Nephron progenitor cell (in vitro differentiated cells): ENCODE data around the gene CDH4.

Source experiments
- DNase-seq: peaks from one replicate; pipeline ENCODE4 v3.0.0; 2021
- H3K27ac Mint-ChIP-seq: 2 replicates; pipeline ENCODE4 v1.8.0; 2021; ENCODE audit warnings: mild to moderate bottlenecking, moderate library complexity, mixed read lengths
- H3K27me3 Mint-ChIP-seq: 2 replicates; pipeline ENCODE4 v1.8.0; 2021; ENCODE audit warnings: mild to moderate bottlenecking, low read depth, mixed read lengths; ENCODE audit not compliant: poor library complexity
- H3K36me3 Mint-ChIP-seq: 2 replicates; pipeline ENCODE4 v1.8.0; 2021; ENCODE audit warnings: low read depth, mixed read lengths
- H3K4me1 Mint-ChIP-seq: 2 replicates; pipeline ENCODE4 v1.8.0; 2021; ENCODE audit warnings: mixed read lengths
- H3K4me3 Mint-ChIP-seq: 2 replicates; pipeline ENCODE4 v1.8.0; 2021; ENCODE audit warnings: mild to moderate bottlenecking, moderate library complexity, mixed read lengths
- H3K9me3 Mint-ChIP-seq: 2 replicates; pipeline ENCODE4 v1.8.0; 2021; ENCODE audit warnings: mild to moderate bottlenecking, moderate library complexity, mixed read lengths
- CTCF ChIP-seq: fragments of 200-600 bp; sonication (generic); IDR thresholded peaks from 2 replicates; pipeline ENCODE4 v1.5.0; 2021; ENCODE audit warnings: antibody characterized with exemption

CDH4 gene

GRCh38 chr20:61601361-61601760, 349.3 kb downstream of the CDH4 start:
- Mint-ChIP-seq H3K36me3 (no peaks in the 10 kb centered on the region), H3K27me3 (peaks cover 3% of the 10 kb centered on the region), H3K4me1 (peaks cover 13% of the 10 kb centered on the region), H3K9me3 (peaks cover 27% of the 10 kb centered on the region), H3K27ac (no peak overlapping the region), H3K4me3 (no peak overlapping the region)
- no peak for DNase-seq
- TF ChIP-seq CTCF, result no peak

GRCh38 chr20:61601853-61602252, 349.8 kb downstream of the CDH4 start:
- TF ChIP-seq CTCF, result no peak
- Mint-ChIP-seq H3K9me3 (peaks cover 23% of the 10 kb centered on the region), H3K36me3 (no peaks in the 10 kb centered on the region), H3K27ac (no peak overlapping the region), H3K27me3 (peaks cover 3% of the 10 kb centered on the region), H3K4me3 (no peak overlapping the region), H3K4me1 (peaks cover 13% of the 10 kb centered on the region)
- DNase-seq, result no peak

GRCh38 chr20:61603715-61604114, 351.7 kb downstream of the CDH4 start:
- Mint-ChIP-seq H3K9me3 (peaks cover 18% of the 10 kb centered on the region), H3K27me3 (peaks cover 3% of the 10 kb centered on the region), H3K36me3 (no peaks in the 10 kb centered on the region), H3K27ac (no peak overlapping the region), H3K4me1 (peaks cover 13% of the 10 kb centered on the region), H3K4me3 (no peak overlapping the region)
- DNase-seq, result no peak
- no peak for TF ChIP-seq CTCF

GRCh38 chr20:61604549-61604948, 352.5 kb downstream of the CDH4 start:
- no peak for DNase-seq
- no peak overlapping the region for H3K4me3 Mint-ChIP-seq
- no peak for TF ChIP-seq CTCF
- H3K36me3 Mint-ChIP-seq, result no peaks in the 10 kb centered on the region
- peaks cover 6% of the 10 kb centered on the region for H3K4me1 Mint-ChIP-seq
- H3K9me3 Mint-ChIP-seq, result peaks cover 18% of the 10 kb centered on the region
- H3K27me3 Mint-ChIP-seq, result peaks cover 3% of the 10 kb centered on the region
- H3K27ac Mint-ChIP-seq, result no peak overlapping the region

GRCh38 chr20:61605283-61605682, 353.2 kb downstream of the CDH4 start:
- Mint-ChIP-seq H3K4me3 (no peak overlapping the region), H3K27me3 (no peaks in the 10 kb centered on the region), H3K36me3 (no peaks in the 10 kb centered on the region), H3K9me3 (peaks cover 18% of the 10 kb centered on the region), H3K27ac (no peak overlapping the region), H3K4me1 (no peaks in the 10 kb centered on the region)
- DNase-seq, result no peak
- no peak for TF ChIP-seq CTCF

- H3K36me3 Mint-ChIP-seq, result no peaks in the 10 kb centered on the region
- H3K27me3 Mint-ChIP-seq, result no peaks in the 10 kb centered on the region
Observed at GRCh38 chr20:61605862-61606557, 353.9 kb downstream of the CDH4 start.

More at GRCh38 chr20:61605862-61606557, 353.9 kb downstream of the CDH4 start:
- no peak for TF ChIP-seq CTCF
- no peaks in the 10 kb centered on the region for H3K4me1 Mint-ChIP-seq
- peaks cover 18% of the 10 kb centered on the region for H3K9me3 Mint-ChIP-seq
- H3K27ac Mint-ChIP-seq, result no peak overlapping the region
- DNase-seq, result no peak
- H3K4me3 Mint-ChIP-seq, result no peak overlapping the region
